Measurements from ENCODE around the gene TMEM38A. TPM values are rescaled to one million over a fixed set of nuclear protein-coding genes. Genes with fewer than 3 reads are reported as not detected.

TMEM38A gene, protein sequence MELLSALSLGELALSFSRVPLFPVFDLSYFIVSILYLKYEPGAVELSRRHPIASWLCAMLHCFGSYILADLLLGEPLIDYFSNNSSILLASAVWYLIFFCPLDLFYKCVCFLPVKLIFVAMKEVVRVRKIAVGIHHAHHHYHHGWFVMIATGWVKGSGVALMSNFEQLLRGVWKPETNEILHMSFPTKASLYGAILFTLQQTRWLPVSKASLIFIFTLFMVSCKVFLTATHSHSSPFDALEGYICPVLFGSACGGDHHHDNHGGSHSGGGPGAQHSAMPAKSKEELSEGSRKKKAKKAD
- total RNA-seq, result 1.7 and 2.2 TPM in 2 replicates

DNA sequence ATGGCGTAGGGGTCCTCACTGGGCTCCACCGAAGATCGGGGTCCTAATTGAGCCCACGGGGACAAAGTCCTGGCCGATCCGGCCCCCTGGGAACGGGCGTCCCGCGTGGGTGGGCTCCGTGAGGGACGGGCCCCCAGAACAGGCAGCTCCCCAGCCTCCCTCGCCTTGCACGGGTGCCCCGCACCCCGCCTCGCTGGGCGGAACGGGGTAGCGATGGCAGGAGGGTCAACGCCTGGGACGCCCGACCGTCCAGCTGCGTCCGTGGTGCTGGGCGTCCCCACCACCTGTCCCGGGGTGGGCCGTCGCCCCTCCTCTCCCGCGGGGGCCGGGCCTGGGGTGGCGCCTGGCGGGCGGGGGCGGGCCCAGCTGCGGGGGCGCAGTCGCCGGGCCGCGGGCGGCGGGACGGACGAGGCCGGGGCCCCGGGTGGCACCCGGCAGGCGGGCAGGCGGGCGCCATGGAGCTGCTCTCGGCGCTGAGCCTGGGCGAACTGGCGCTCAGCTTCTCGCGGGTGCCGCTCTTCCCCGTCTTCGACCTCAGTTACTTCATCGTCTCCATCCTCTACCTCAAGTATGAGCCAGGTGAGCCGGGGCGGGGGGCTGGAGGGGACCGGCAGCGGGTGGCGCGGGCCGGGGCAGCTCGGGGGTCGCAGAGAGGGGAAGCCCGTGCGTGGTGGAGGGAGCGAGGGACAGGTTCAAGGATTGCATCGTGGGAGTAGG is at the start of gene TMEM38A:
Gene TMEM38A (plus strand): TSS at position 377 of the 717 bp plus-strand sequence. CDS start 79 bp downstream, at position 456.

DNA sequence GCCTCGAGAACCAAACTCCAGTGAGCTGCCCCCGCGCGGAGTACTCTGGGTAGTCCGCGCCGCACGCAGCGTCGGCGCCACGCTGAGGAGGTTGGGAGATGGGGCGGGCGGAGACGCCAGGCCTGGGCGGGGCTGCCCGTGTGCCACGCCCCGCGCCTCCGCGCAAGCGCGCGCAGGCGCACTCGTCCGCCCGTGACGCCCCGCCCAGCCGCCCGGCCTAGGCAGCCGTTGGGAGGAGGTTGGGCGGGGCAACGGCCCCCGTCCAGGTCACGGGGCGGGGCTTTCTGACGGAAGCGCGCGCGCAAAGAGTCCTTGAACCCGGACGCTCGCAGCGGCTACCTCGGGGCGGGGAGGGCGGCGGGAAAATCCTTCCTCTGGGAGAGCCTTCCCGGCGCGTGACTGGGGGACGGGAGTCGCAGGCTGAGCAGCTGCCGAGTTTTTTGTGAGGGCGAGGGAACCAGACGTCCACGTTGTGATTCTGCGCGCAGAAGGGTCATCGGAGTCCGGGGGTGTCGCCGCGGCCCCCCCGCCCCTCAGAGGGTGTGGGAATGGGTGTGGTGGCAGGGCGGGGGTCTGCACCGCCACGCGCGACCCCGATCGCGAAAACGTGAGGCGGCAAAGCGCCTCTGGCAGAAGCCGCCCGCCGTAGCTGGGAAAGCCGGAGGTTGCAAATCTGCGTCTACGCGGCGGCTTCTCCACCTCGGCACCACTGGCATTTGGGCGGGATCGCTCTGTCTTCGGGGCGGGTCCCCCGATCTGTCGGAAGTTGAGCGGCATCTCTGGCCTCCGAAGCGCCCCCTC is 32.6 kb upstream of the TMEM38A start, which contains the start of gene MED26:
Gene MED26 (minus strand): TSS at position 22 of the 801 bp plus-strand sequence. CDS start 261 bp downstream, outside the sequence.

DNA sequence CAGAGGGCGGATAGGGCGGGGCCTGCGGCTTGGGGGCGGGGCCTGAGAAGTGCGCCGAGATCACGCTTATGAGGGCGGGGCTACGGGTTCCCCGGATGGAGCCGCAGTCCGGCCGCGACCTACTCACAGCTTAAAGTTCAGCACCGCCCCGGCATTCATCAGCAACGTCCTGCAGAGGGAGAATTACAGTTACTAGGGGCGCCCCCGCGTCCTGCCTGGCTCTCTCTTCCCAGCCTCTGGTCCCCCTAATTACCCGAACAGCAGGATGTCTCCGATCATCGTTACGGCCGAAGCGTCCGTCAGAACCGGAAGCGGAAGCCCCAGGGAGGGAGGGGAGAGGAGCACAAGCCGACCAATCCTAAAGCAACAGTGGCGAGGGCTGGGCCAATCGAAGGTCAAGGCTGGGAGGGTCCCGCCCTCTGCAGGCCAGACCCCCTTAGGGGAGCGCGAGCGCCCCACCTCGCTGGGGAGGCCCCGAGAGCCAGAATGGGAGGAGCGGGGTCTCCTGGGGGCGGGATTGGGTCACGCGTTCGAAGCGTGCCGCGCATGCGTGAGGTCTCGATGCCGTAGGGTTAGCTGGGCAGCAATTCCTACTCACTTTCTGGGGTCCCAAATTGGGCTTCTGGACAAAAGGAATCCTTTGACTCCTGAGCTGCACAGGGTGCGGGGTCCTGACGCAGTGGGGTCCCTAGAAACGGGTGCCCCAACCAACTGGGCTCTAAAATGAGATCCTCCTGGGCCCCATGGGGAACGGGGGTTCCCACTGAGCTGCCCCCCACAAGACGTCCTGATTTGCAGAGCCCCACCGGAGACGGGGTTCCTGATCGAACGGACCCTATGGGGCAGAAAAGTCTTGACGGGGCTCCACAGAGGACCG is 869 bp upstream of the TMEM38A start, which contains the start of gene SMIM7:
Gene SMIM7 (minus strand): TSS at position 313 of the 877 bp plus-strand sequence. CDS start 34 bp downstream, at position 279.

Small RNA genes lying within 50 kb of the gene (small RNA-seq; reads per million reads assigned to genes)
- not detected for gene AC008737.2

Other genes starting within 250 kb of the TMEM38A start
- gene EPS15L1, start 189.2 kb upstream of the TMEM38A start, total RNA-seq, result 12.1 and 15.4 TPM in 2 replicates
- 0.39 TPM in 1 of 2 replicates, not detected in the other for gene CALR3, start 165.0 kb upstream of the TMEM38A start, total RNA-seq
- gene C19orf44, start 164.7 kb upstream of the TMEM38A start, total RNA-seq, result 7.3 and 7.9 TPM in 2 replicates
- gene CHERP, start 118.7 kb upstream of the TMEM38A start, total RNA-seq, result 4.9 and 5.9 TPM in 2 replicates
- 38.4 and 42.0 TPM in 2 replicates for gene SLC35E1, start 88.7 kb upstream of the TMEM38A start, total RNA-seq
- 6.3 and 7.8 TPM in 2 replicates for gene MED26, start 32.9 kb upstream of the TMEM38A start, total RNA-seq
- 61.8 and 76.0 TPM in 2 replicates for gene SMIM7, start 995 bp upstream of the TMEM38A start, total RNA-seq
- gene NWD1, start 58.7 kb downstream of the TMEM38A start, total RNA-seq, result not detected in 2 replicates
- gene SIN3B, start 168.3 kb downstream of the TMEM38A start, total RNA-seq, result 24.3 and 27.8 TPM in 2 replicates
- not detected in 2 replicates for gene F2RL3, start 227.9 kb downstream of the TMEM38A start, total RNA-seq

Measured in articular chondrocyte of knee joint (primary cell).